ENCODE data around the gene PCDHA8. TPM values are rescaled to one million over a fixed set of nuclear protein-coding genes. Genes with fewer than 3 reads are reported as not detected.

The PCDHA8 gene
- total RNA-seq, 4 donors from 2014 or later = 0.79 to 1.2 TPM; not detected in 2

DNA sequence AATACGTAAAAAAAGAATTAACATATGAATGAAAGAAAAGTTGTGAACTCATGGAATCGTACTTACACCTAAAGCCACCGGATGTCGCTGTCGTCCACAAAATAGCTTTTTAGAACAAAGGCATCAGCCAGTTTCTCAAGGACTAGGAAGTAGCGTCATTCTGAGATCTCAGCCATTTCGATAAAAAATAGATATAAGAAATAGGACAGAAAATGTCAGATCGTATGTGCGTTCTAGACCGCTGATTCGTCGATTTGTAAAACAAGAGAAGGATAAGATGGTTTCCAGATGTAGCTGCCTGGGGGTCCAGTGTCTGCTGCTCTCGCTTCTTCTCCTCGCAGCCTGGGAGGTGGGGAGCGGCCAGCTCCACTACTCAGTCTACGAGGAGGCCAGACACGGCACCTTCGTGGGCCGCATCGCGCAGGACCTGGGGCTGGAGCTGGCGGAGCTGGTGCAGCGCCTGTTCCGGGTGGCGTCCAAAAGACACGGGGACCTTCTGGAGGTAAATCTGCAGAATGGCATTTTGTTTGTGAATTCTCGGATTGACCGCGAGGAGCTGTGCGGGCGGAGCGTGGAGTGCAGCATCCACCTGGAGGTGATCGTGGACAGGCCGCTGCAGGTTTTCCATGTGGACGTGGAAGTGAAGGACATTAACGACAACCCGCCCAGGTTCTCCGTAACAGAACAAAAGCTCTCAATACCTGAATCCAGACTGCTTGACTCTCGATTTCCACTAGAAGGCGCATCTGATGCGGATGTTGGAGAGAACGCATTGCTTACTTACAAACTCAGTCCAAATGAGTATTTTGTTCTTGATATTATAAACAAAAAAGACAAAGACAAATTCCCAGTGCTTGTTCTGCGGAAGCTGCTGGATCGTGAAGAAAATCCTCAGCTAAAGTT is 15.0 kb downstream of the PCDHA8 start, which contains the start of gene PCDHA10:
Gene PCDHA10, plus strand, starts transcription at position 126 of the 903 bp plus-strand sequence. Its CDS starts 152 bp downstream, at position 278.
- in situ Hi-C loops (cut with MboI; ENCODE audit: low pct_ligation_motif_present in 1 of 4, low pct_unique_long_range_greater_than_20kb in 1 of 4, low sequenced_read_pairs in 3 of 4) (no loop called here), intact Hi-C loops (cut with DNase I; ENCODE audit: low total_unique reads) (no loop called here)
- Histone ChIP-seq H3K27me3 (peaks cover 4% of the 10 kb centered on the region), H3K9me3 (peaks cover 15 to 21% of the 10 kb centered on the region in 2 donors), H3K36me3 (no peaks in the 10 kb centered on the region), H3K27ac (no peak within 1 kb of the TSS), H3K4me1 (no peaks in the 10 kb centered on the region), H3K4me3 (peak within 1 kb of the TSS in 1 of 4 donors; percentile 4)
- no peak for TF ChIP-seq POLR2AphosphoS5 (IDR thresholded peaks at IDR 0.05)
- TF ChIP-seq POLR2A (IDR thresholded peaks at IDR 0.05) = no peak
- no peak for TF ChIP-seq EP300 (IDR thresholded peaks at IDR 0.05; ENCODE audit: low read depth)
- TF ChIP-seq, protein P1, sequence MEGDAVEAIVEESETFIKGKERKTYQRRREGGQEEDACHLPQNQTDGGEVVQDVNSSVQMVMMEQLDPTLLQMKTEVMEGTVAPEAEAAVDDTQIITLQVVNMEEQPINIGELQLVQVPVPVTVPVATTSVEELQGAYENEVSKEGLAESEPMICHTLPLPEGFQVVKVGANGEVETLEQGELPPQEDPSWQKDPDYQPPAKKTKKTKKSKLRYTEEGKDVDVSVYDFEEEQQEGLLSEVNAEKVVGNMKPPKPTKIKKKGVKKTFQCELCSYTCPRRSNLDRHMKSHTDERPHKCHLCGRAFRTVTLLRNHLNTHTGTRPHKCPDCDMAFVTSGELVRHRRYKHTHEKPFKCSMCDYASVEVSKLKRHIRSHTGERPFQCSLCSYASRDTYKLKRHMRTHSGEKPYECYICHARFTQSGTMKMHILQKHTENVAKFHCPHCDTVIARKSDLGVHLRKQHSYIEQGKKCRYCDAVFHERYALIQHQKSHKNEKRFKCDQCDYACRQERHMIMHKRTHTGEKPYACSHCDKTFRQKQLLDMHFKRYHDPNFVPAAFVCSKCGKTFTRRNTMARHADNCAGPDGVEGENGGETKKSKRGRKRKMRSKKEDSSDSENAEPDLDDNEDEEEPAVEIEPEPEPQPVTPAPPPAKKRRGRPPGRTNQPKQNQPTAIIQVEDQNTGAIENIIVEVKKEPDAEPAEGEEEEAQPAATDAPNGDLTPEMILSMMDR (IDR thresholded peaks at IDR 0.05) = no peak
- WGBS, 2 donors (ENCODE audit: low coverage in 1 of 2) = 52 to 64% methylated on average over 20 to 44 of the region's 44 CpGs
- no peak for DNase-seq

DNA sequence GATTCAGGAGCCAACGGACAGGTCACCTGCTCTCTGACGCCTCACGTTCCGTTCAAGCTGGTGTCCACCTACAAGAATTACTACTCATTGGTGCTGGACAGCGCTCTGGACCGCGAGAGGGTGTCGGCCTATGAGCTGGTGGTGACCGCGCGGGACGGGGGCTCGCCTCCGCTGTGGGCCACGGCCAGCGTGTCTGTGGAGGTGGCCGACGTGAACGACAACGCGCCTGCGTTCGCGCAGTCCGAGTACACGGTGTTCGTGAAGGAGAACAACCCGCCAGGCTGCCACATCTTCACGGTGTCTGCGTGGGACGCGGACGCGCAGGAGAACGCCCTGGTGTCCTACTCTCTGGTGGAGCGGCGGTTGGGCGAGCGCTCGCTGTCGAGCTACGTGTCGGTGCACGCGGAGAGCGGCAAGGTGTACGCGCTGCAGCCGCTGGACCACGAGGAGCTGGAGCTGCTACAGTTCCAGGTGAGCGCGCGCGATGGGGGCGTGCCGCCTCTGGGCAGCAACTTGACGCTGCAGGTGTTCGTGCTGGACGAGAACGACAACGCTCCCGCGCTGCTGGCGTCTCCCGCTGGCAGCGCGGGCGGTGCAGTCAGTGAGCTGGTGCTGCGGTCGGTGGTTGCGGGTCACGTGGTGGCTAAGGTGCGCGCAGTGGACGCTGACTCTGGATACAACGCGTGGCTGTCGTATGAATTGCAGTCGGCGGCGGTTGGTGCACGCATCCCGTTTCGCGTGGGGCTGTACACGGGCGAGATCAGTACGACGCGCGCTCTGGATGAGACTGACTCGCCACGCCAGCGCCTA is 16.4 kb downstream of the PCDHA8 start:
- H3K27ac ChIP-seq = no peak overlapping the region
- peaks cover 21% of the 10 kb centered on the region in 2 donors for H3K9me3 ChIP-seq
- DNase-seq = no peak
- WGBS, 2 donors (ENCODE audit: low coverage in 1 of 2) = 81 to 94% methylated on average over 9 to 93 of the region's 94 CpGs
- in situ Hi-C loops (cut with MboI; ENCODE audit: low pct_ligation_motif_present in 1 of 4, low pct_unique_long_range_greater_than_20kb in 1 of 4, low sequenced_read_pairs in 3 of 4) = no loop called here
- H3K36me3 ChIP-seq = no peaks in the 10 kb centered on the region
- TF ChIP-seq POLR2A (IDR thresholded peaks at IDR 0.05) (no peak), EP300 (IDR thresholded peaks at IDR 0.05; ENCODE audit: low read depth) (no peak), POLR2AphosphoS5 (IDR thresholded peaks at IDR 0.05) (no peak)
- TF ChIP-seq, protein P1 (IDR thresholded peaks at IDR 0.05) = no peak
- no peaks in the 10 kb centered on the region for H3K4me1 ChIP-seq
- H3K4me3 ChIP-seq = no peak overlapping the region
- H3K27me3 ChIP-seq = peaks cover 4% of the 10 kb centered on the region
- intact Hi-C loops (cut with DNase I; ENCODE audit: low total_unique reads) = no loop called here

DNA sequence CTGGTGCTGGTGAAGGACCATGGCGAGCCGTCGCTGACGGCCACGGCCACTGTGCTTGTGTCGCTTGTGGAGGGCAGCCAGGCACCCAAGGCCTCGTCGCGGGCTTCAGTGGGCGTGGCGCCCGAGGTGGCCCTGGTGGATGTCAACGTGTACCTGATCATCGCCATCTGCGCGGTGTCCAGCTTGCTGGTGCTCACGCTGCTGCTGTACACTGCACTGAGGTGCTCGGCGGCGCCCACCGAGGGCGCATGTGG is 16.9 kb downstream of the PCDHA8 start:
- intact Hi-C loops (cut with DNase I; ENCODE audit: low total_unique reads) = no loop called here
- no peak overlapping the region for H3K4me3 ChIP-seq
- no peak overlapping the region for H3K27ac ChIP-seq
- in situ Hi-C loops (cut with MboI; ENCODE audit: low pct_ligation_motif_present in 1 of 4, low pct_unique_long_range_greater_than_20kb in 1 of 4, low sequenced_read_pairs in 3 of 4) = no loop called here
- peaks cover 20 to 21% of the 10 kb centered on the region in 2 donors for H3K9me3 ChIP-seq
- H3K36me3 ChIP-seq = no peaks in the 10 kb centered on the region
- 88% methylated on average over 11 of the region's 22 CpGs; no CpG with 5 or more reads in 1 of the 2 donors for WGBS, 2 donors (ENCODE audit: low coverage in 1 of 2)
- H3K4me1 ChIP-seq = no peaks in the 10 kb centered on the region
- H3K27me3 ChIP-seq = peaks cover 4% of the 10 kb centered on the region
- DNase-seq = no peak
- no peak for TF ChIP-seq POLR2AphosphoS5 (IDR thresholded peaks at IDR 0.05)
- TF ChIP-seq EP300 (IDR thresholded peaks at IDR 0.05; ENCODE audit: low read depth) = no peak
- TF ChIP-seq, protein P1 (IDR thresholded peaks at IDR 0.05) = no peak
- no peak for TF ChIP-seq POLR2A (IDR thresholded peaks at IDR 0.05)

Measured in transverse colon (tissue), 4 donors.